ENCODE results near the gene DDX43.

DDX43 gene

DNA sequence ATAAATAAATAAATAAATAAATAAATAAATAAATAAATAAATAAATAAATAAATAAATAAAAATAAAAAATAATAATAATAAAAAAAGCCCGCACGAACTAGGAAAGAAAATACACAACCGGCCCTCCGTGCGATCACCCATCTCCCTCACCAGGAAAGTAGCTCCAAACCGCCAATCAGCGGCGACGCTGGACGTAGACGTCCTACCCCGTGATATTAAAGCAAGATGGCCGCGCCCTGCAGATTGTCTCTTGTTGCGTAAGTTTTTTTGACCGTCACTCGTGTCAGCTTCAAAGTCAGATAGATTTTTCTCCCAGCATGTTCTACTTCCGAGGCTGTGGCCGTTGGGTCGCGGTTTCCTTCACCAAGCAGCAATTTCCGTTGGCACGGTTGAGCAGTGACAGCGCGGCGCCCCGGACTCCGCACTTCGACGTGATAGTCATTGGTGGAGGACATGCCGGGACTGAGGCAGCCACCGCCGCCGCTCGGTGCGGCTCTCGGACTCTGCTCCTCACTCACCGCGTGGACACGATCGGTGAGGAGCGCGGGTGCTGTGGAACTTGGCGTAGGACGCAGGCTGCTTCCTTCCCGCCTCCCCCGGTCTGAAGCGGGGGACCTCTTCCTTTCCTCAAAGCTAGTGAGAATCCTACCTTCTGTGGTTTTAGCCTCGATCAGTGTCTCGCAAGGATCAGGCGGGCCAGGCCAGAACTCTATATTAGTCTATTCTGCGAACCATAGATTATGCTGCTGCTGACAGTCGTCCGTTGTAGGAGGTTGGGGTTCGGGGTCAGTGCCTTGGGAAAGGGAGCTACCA is 67.1 kb downstream of the DDX43 start, which contains the start of gene MTO1:
Gene MTO1 (plus strand): TSS at position 201 of the 814 bp plus-strand sequence. CDS start 118 bp downstream, at position 319.
- peak within 1 kb of the TSS; percentile 72 for H3K4me3 ChIP-seq (replicated peaks; ENCODE audit: low read depth, low read length)
- no peaks in the 10 kb centered on the region for H3K27me3 ChIP-seq (replicated peaks; ENCODE audit: control insufficient read depth, insufficient read depth, low read length)
- peaks cover 1% of the 10 kb centered on the region; the same call in 1 of the 2 replicates for H3K36me3 ChIP-seq (ENCODE audit: control insufficient read depth, insufficient read depth, low read length)
- TF ChIP-seq, protein P1, sequence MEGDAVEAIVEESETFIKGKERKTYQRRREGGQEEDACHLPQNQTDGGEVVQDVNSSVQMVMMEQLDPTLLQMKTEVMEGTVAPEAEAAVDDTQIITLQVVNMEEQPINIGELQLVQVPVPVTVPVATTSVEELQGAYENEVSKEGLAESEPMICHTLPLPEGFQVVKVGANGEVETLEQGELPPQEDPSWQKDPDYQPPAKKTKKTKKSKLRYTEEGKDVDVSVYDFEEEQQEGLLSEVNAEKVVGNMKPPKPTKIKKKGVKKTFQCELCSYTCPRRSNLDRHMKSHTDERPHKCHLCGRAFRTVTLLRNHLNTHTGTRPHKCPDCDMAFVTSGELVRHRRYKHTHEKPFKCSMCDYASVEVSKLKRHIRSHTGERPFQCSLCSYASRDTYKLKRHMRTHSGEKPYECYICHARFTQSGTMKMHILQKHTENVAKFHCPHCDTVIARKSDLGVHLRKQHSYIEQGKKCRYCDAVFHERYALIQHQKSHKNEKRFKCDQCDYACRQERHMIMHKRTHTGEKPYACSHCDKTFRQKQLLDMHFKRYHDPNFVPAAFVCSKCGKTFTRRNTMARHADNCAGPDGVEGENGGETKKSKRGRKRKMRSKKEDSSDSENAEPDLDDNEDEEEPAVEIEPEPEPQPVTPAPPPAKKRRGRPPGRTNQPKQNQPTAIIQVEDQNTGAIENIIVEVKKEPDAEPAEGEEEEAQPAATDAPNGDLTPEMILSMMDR (IDR thresholded peaks at IDR 0.05; ENCODE audit: insufficient read depth, low read length, poor library complexity, severe bottlenecking): no peak
- peak; percentile 85 for DNase-seq (ENCODE audit: extremely low read depth, insufficient read length)
